A549 (cell line): ENCODE results near the gene AKR1C3. TPM values are rescaled to one million over a fixed set of nuclear protein-coding genes. Genes with fewer than 3 reads are reported as not detected.
A peak's percentile ranks its signal among the peaks of the same experiment; 100 is the strongest.
"Not testable (repeated sequence)": the region's sequence is repeated elsewhere in the genome, so short reads cannot be mapped to it uniquely, and the experiment has no call there.

Experiments used
- ATAC-seq, 2 experiments: fragments of 200-7000 bp in 1 of 2; fragments of >200 bp in 1 of 2; cut with Nextera tagmentation in 1 of 2; cut with Tn5 transposase in 1 of 2; 3 replicates each; pipeline versions ENCODE4 v1.8.0 to v1.9.1; 2018 to 2020; ENCODE audit warnings: mild to moderate bottlenecking in 1 of 2, moderate library complexity in 1 of 2
- CTCF ChIA-PET: fragments of 300-600 bp; sonication (Branson Sonifier 250); formaldehyde crosslinking; extraction: SDS; loops from one replicate; lab custom pipeline; 2021; ENCODE audit warnings: antibody characterized with exemption, inconsistent platforms; lab: Yijun Ruan, JAX
- POLR2A ChIA-PET: fragments of 350-600 bp; formaldehyde crosslinking; extraction: SDS; loops from one replicate; lab custom pipeline; 2021; ENCODE audit warnings: antibody characterized with exemption, inconsistent platforms; lab: Yijun Ruan, JAX
- DNase-seq, 2 experiments: peaks; one replicate each; pipeline versions ENCODE4 v3.0.0 to v3.0.0-alpha.2; 2011 to 2016; ENCODE audit warnings: low read depth in 1 of 2, low spot score in 1 of 2
- FAIRE-seq: peaks from 2 replicates; lab custom pipeline; 2011; peaks lifted over from hg19 to GRCh38; lab: Jason Lieb, UNC
- H3K27ac ChIP-seq, 2 experiments: fragments of >200 bp; sonication (Bioruptor Twin); formaldehyde crosslinking; 3 replicates each; pipeline ENCODE4 v1.5.1; 2016 to 2017
- H3K4me1 ChIP-seq: fragments of >200 bp; sonication (Bioruptor Twin); formaldehyde crosslinking; 3 replicates; pipeline ENCODE4 v1.6.1; 2016
- H3K4me2 ChIP-seq: fragments of >200 bp; sonication (Bioruptor Twin); formaldehyde crosslinking; 3 replicates; pipeline ENCODE4 v1.6.1; 2016
- H3K4me3 ChIP-seq: fragments of >200 bp; sonication (Bioruptor Twin); formaldehyde crosslinking; 3 replicates; pipeline ENCODE4 v1.5.1; 2016
- H3K9me3 ChIP-seq: fragments of >200 bp; sonication (Bioruptor Twin); formaldehyde crosslinking; 3 replicates; pipeline ENCODE4 v1.6.1; 2016
- CEBPB ChIP-seq, 2 experiments: fragments of >200 bp in 1 of 2; sonication (Bioruptor Twin) in 1 of 2; formaldehyde crosslinking in 1 of 2; IDR thresholded peaks; 2 replicates each; pipeline ENCODE4 v1.6.1; 2012 to 2016
- EHMT2 ChIP-seq: fragments of 200-600 bp; sonication (generic); IDR thresholded peaks from 2 replicates; pipeline ENCODE4 v1.6.1; 2016; ENCODE audit warnings: antibody characterized with exemption, low read depth, mild to moderate bottlenecking, moderate library complexity
- ESRRA ChIP-seq: fragments of 150-350 bp; IDR thresholded peaks from 2 replicates; pipeline ENCODE4 v1.6.1; 2014; ENCODE audit warnings: mild to moderate bottlenecking, low read length, borderline replicate concordance
- FOSL2 ChIP-seq, 2 experiments: fragments of 450-650 bp in 1 of 2; fragments of >200 bp in 1 of 2; sonication (Bioruptor Twin) in 1 of 2; formaldehyde crosslinking; IDR thresholded peaks; 2 replicates each; pipeline versions ENCODE4 v1.5.0 to v1.6.1; 2016 to 2020; ENCODE audit warnings: mild to moderate bottlenecking in 1 of 2, moderate library complexity in 1 of 2
- JUN ChIP-seq, 2 experiments: fragments of >200 bp; sonication (Bioruptor Twin); formaldehyde crosslinking; IDR thresholded peaks; 2 replicates in 1 of 2; 3 replicates in 1 of 2; pipeline ENCODE4 v1.6.1; 2016 to 2017
- JUNB ChIP-seq: fragments of >200 bp; sonication (Bioruptor Twin); formaldehyde crosslinking; IDR thresholded peaks from 2 replicates; pipeline ENCODE4 v1.6.1; 2016
- NFE2L2 ChIP-seq: fragments of 150-350 bp; conservative IDR thresholded peaks from 2 replicates; pipeline ENCODE4 v1.6.1; 2014; ENCODE audit warnings: low read length
- NR3C1 ChIP-seq: fragments of >200 bp; sonication (Bioruptor Twin); formaldehyde crosslinking; IDR thresholded peaks from 3 replicates; pipeline ENCODE4 v1.6.1; 2017
- POLR2A ChIP-seq: IDR thresholded peaks from 2 replicates; pipeline ENCODE4 v1.6.1; 2012; ENCODE audit warnings: mild to moderate bottlenecking, low read length
- POLR2AphosphoS2 ChIP-seq: conservative IDR thresholded peaks from 2 replicates; pipeline ENCODE4 v1.6.1; 2012; ENCODE audit warnings: low read length, improper control_type of control experiment, inconsistent platforms
- RARB ChIP-seq: fragments of 250-450 bp; sonication (Bioruptor Pico); IDR thresholded peaks from 2 replicates; pipeline ENCODE4 v1.8.0; 2021; ENCODE audit warnings: mild to moderate bottlenecking, moderate library complexity
- RNF2 ChIP-seq: fragments of 200-600 bp; sonication (generic); IDR thresholded peaks from 2 replicates; pipeline ENCODE4 v1.6.1; 2016; ENCODE audit warnings: low read depth, mild to moderate bottlenecking, antibody characterized with exemption, moderate library complexity, borderline replicate concordance
- TFCP2L1 ChIP-seq: fragments of 250-450 bp; sonication (Bioruptor Pico); IDR thresholded peaks from 2 replicates; pipeline ENCODE4 v1.5.0; 2021; ENCODE audit warnings: mild to moderate bottlenecking
- USF2 ChIP-seq: fragments of 450-650 bp; IDR thresholded peaks from 2 replicates; pipeline ENCODE4 v1.6.1; 2014; ENCODE audit warnings: antibody characterized with exemption
- ZSCAN20 ChIP-seq: fragments of 250-450 bp; sonication (Bioruptor Pico); IDR thresholded peaks from 2 replicates; pipeline ENCODE4 v1.8.0; 2022; ENCODE audit warnings: mild to moderate bottlenecking, moderate library complexity
- WGBS: methylation state at CpG from one replicate; pipeline ENCODE4 v1.1.6; 2017; ENCODE audit errors: missing lambda C conversion rate; 5-methylcytosine and 5-hydroxymethylcytosine counted together
- polyA plus RNA-seq, 4 experiments: library from polyadenylated mRNA; depleted of rRNA in 3 of 4; stranded (reverse); fragments of >200 nt; fragmentation: RNase III in 1 of 4; extraction: RNeasy Plus Mini Kit Qiagen cat#74134 plus additional on column Dnase treatment in 1 of 4; gene quantifications; 2 replicates in 3 of 4; 3 replicates in 1 of 4; pipeline ENCODE4 v1.2.3, GENCODE V29; 2011 to 2017

Gene AKR1C3
- polyA plus RNA-seq, 2 of the 4 experiments (the other 2 are of a cell fraction) = 1,998 to 3,820 TPM

GRCh38 chr10:5047912-5048628, 46.1 kb upstream of the AKR1C3 start:
- TF ChIP-seq RARB (CRISPR knock-in tag) (no peak), CEBPB (IDR thresholded peaks at IDR 0.05) (peak in 1 of 2 experiments; percentile 1; a peak in 1 of 4 replicates), JUNB (peak; percentile 38), FOSL2 (IDR thresholded peaks at IDR 0.05) (peak; percentile 65; the same call in 1 of the 2 replicates), FOSL2 (CRISPR knock-in tag; IDR thresholded peaks at IDR 0.05) (peak; percentile 72)
- FAIRE-seq (no peak), DNase-seq (peak in 1 of 2 experiments; percentile 33), ATAC-seq (no peak)
- ChIA-PET POLR2A (interaction anchor here (0.7 kb wide), 1 partner anchor 13 kb away, joined by 3 read pairs; no protein-coding TSS in a partner anchor), CTCF (no interaction called here)
- 45% methylated on average over 1 of the region's 1 CpG for WGBS
- peak overlapping the region; percentile 65 to 72 for H3K27ac ChIP-seq
- H3K4me2 ChIP-seq = peak overlapping the region; percentile 55
- H3K9me3 ChIP-seq = peaks cover 26% of the 10 kb centered on the region
- H3K4me1 ChIP-seq = peaks cover 39% of the 10 kb centered on the region
- no peak overlapping the region for H3K4me3 ChIP-seq

GRCh38 chr10:5052951-5053500, 41.2 kb upstream of the AKR1C3 start:
- H3K9me3 ChIP-seq, POLR2A ChIA-PET, H3K4me3 ChIP-seq, DNase-seq, FAIRE-seq, H3K4me2 ChIP-seq, ATAC-seq: not testable (repeated sequence)
- CTCF ChIA-PET = interaction anchor here (1.2 kb wide), 1 partner anchor 18 kb away, joined by 4 read pairs; no protein-coding TSS in a partner anchor
- 91% methylated on average over 8 of the region's 16 CpGs for WGBS
- Histone ChIP-seq H3K4me1 (peaks cover 27% of the 10 kb centered on the region), H3K27ac (peak overlapping the region in 1 of 2 experiments; percentile 1; a peak in 1 of 6 replicates)

- WGBS = 77% methylated on average over 2 of the region's 2 CpGs
- DNase-seq = not testable (repeated sequence)
Observed at GRCh38 chr10:5054831-5055230, 39.4 kb upstream of the AKR1C3 start.

GRCh38 chr10:5059267-5059666, 34.9 kb upstream of the AKR1C3 start:
- ATAC-seq, H3K4me1 ChIP-seq, H3K4me3 ChIP-seq, H3K9me3 ChIP-seq, H3K27ac ChIP-seq, CTCF ChIA-PET, H3K4me2 ChIP-seq, DNase-seq, FAIRE-seq, POLR2A ChIA-PET: not testable (repeated sequence)
- 93% methylated on average over 8 of the region's 8 CpGs for WGBS

More at GRCh38 chr10:5054831-5055230, 39.4 kb upstream of the AKR1C3 start:
- FAIRE-seq, CTCF ChIA-PET, H3K4me2 ChIP-seq, H3K9me3 ChIP-seq, H3K4me3 ChIP-seq, POLR2A ChIA-PET, H3K4me1 ChIP-seq, H3K27ac ChIP-seq, ATAC-seq: not testable (repeated sequence)

- peak overlapping the region in 1 of 2 experiments; percentile 55; a peak in 3 of 6 replicates for H3K27ac ChIP-seq
- H3K4me2 ChIP-seq, POLR2A ChIA-PET, H3K4me3 ChIP-seq, DNase-seq, H3K9me3 ChIP-seq, FAIRE-seq, ATAC-seq, H3K4me1 ChIP-seq: not testable (repeated sequence)
- 95% methylated on average over 9 of the region's 13 CpGs for WGBS
- CTCF ChIA-PET = interaction anchor here (0.9 to 1.2 kb wide), 3 partner anchors 17 to 211 kb away, joined by 3 to 4 read pairs (median 4); partner anchors contain the start of gene AKR1C3
Observed at GRCh38 chr10:5060791-5061190, 33.4 kb upstream of the AKR1C3 start.

- 86% methylated on average over 1 of the region's 1 CpG for WGBS
- ChIA-PET POLR2A (no interaction called here), CTCF (no interaction called here)
- TF ChIP-seq ZSCAN20 (CRISPR knock-in tag) (no peak), EHMT2 (no peak), POLR2A (no peak), ESRRA (no peak), NR3C1 (no peak), NFE2L2 (no peak), JUNB (no peak), USF2 (no peak), TFCP2L1 (CRISPR knock-in tag) (no peak), JUN (IDR thresholded peaks at IDR 0.05) (no peak), RNF2 (no peak), POLR2AphosphoS2 (no peak)
- H3K27ac ChIP-seq = no peak overlapping the region
- DNase-seq (no peak), FAIRE-seq (peak; percentile 61), ATAC-seq (no peak)
- H3K4me3 ChIP-seq = no peak overlapping the region
- H3K9me3 ChIP-seq = peaks cover 34% of the 10 kb centered on the region
- peaks cover 18% of the 10 kb centered on the region for H3K4me1 ChIP-seq
- no peak overlapping the region for H3K4me2 ChIP-seq
Observed at GRCh38 chr10:5064656-5065055, 29.6 kb upstream of the AKR1C3 start.
